ENCODE data around the gene PPRC1. TPM values are rescaled to one million over a fixed set of nuclear protein-coding genes. Genes with fewer than 3 reads are reported as not detected.
A peak's percentile ranks its signal among the peaks of the same experiment; 100 is the strongest.
"Not testable (repeated sequence)": the region's sequence is repeated elsewhere in the genome, so short reads cannot be mapped to it uniquely, and the experiment has no call there.

Gene PPRC1
- total RNA-seq, 1 donor from 2014 or later = 6.5 TPM

DNA sequence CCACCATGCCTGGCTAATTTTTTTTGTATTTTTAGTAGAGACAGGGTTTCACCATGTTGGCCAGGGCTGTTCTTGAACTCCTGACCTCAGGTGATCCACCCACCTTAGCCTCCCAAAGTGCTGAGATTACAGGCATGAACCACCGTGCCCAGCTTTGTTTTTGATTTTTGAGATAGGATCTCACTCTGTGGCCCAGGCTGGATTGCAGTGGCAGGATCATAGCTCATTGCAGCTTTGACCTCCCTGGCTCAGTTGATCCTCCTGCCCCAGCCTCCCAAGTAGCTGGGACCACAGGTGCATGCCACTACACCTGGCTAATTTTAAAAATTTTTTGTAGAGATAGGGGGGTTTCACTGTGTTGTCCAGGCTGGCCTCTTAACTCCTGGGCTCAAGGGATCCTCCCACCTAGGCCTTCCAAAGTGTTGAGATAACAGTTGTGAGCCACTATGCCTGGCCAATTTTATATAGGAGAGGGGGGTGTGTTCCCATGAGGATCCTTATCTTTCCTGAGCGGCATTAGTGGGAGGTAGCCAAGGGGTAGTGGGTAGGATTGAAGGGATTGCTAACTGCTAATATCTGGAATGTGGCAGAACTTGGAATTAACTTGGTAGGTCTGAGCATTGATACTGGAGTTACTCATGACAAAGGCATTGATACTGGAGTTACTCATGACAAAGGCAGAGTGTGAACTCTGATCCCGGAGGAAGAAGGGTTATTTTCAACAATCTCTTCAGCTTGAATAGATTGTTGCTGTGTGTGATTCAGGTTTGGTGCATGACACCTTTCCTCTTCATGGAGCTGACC lies 18.3 kb downstream of the PPRC1 start:
- DNase-seq (ENCODE audit: low read depth in 2 of 2) = peak in 1 of 2 donors; percentile 63

GRCh38 chr10:102151774-102152544 lies 19.1 kb downstream of the PPRC1 start, which contains the start of gene NOLC1:
Gene NOLC1 (plus strand): TSS chr10:102152389. CDS start chr10:102152411, 22 bp downstream.
- DNase-seq (ENCODE audit: low read depth in 2 of 2) = peak; percentile 99

- DNase-seq (ENCODE audit: low read depth in 2 of 2) = no peak
Measured at GRCh38 chr10:102152545-102152890, 19.7 kb downstream of the PPRC1 start.

DNA sequence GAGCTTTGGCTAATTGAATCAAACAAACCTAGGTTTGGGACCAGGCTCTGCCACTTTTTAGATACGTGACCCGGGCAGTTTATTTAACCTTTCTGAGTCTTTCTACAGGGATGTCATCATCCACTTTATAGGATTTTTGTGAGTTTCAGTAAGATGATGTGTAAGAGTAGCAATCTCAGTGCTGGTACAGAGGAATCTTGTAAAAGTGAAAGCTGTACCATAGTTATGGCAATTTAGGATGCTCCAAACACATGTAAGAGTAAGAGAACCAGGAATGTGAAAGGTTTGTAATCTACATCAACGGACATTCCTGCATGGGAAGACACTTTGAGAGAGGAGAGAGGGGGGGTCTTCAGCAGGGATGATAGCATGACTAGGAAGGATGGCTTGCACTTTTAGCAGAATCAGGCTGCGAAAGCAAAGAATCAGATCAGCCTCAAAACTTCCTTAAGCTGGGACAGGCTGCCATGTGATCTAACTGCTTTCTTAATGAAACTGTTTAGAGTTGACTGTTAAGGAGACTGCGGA lies 20.3 kb downstream of the PPRC1 start:
- no peak for DNase-seq (ENCODE audit: low read depth in 2 of 2)

DNA sequence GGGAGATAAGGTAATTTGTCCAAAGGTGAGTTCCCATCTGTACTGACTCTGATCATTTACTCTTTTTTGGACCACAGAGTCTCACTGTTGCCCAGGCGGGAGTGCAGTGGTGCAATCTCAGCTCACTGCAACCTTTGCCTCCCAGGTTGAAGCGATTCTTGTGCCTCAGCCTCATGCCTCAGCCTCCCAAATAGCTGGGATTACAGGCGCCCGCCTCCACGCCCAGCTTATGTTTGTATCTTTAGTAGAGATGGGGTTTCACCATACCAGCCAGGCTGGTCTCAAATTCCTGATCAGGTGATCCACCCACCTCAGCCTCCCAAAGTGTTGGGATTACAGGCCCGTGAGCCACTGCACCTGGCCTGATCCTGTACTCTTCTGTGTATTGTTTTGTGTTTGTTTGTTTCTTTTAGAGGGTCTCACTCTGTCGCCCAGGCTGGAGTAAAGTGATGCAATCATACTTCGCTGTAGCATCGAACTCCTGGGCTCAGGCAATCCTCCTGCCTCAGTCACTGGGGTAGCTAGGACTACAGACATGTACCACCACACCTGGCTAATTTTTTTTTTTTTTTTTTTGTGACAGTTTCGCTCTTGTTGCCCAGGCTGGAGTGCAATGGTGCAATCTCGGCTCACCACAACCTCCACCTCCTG lies 21.8 kb downstream of the PPRC1 start:
- DNase-seq (ENCODE audit: low read depth in 2 of 2) = no peak

DNA sequence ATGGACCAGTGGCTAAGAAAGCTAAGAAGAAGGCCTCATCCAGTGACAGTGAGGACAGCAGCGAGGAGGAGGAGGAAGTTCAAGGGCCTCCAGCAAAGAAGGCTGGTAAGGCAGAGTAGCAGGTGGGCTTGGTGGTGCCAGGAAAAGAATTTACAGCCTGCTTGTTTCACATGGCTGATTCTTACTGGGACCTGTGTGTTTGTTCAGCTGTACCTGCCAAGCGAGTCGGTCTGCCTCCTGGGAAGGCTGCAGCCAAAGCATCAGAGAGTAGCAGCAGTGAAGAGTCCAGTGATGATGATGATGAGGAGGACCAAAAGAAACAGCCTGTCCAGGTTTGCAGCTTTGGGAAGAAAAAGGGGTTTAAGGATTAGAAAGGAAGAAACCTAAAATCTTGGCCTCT lies 24.4 kb downstream of the PPRC1 start:
- DNase-seq (ENCODE audit: low read depth in 2 of 2) = no peak

- no peak for DNase-seq (ENCODE audit: low read depth in 2 of 2)
Measured at GRCh38 chr10:102159051-102159597, 26.3 kb downstream of the PPRC1 start.

GRCh38 chr10:102159831-102160230 lies 27.0 kb downstream of the PPRC1 start:
- no peak for DNase-seq (ENCODE audit: low read depth in 2 of 2)

- DNase-seq (ENCODE audit: low read depth in 2 of 2) = no peak
Measured at GRCh38 chr10:102163342-102163989, 30.6 kb downstream of the PPRC1 start.

DNA sequence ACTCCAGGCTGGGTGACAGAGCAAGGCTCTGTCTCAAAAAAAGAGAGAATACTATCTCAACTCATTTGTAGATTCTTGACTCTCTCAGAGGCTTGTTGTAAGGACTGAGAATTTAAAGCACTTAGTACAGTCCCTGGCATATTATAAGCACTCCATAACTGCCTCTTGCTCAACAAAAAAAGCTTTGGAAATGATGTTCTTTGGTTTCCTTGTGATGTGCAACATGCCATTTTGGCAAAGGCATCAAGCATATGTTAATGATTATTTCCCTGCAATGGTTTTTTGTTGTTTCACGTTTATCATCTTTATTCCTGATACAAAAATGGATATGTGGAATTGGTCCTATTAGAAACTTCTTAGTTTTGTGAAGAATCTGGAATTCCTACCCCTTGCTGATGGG lies 35.0 kb downstream of the PPRC1 start:
- no peak for DNase-seq (ENCODE audit: low read depth in 2 of 2)

DNA sequence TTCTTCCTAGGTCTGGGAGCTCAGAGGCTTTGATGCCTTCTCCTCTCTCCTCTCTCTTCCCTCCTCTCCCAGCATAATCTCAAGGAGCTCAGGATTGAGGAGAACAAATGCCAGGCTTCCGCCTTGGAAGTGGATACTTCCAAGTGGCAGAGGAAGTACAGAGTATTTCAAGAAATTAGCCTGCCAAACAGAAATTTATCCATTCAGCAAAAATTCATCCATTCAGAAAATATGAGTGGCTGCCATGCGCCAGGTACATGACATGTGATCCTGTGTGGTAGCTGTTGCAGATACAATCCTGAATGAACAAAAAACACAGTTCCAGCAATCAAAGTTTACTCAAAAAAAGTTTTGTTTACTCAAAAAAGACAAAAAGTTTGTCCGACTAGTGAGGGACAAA lies 37.8 kb downstream of the PPRC1 start:
- DNase-seq (ENCODE audit: low read depth in 2 of 2) = no peak

- no peak for DNase-seq (ENCODE audit: low read depth in 2 of 2)
Measured at GRCh38 chr10:102172288-102172687, 39.4 kb downstream of the PPRC1 start.

DNA sequence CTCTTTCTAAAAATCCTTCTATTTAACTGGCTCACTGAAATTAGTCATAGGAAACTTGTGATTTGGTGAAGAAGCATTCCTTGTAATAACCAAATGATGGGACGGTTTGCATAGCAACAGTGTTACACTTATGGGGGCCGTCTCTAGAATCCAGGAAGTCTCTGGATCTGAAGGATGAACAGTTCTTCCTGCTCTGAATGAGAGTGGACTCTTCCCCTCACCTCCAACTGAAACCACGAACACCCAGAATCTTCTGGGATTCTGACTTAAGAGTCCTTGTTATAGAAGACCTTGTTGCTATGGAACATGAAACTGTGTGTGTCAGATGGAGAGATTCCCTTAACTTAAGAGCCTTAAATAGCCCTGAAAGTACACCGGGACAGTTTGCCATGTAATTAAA lies 42.6 kb downstream of the PPRC1 start:
- DNase-seq (ENCODE audit: low read depth in 2 of 2) = no peak

GRCh38 chr10:102184606-102185005 lies 51.8 kb downstream of the PPRC1 start:
- DNase-seq (ENCODE audit: low read depth in 2 of 2) = no peak

- DNase-seq (ENCODE audit: low read depth in 2 of 2) = no peak
Measured at GRCh38 chr10:102185272-102185671, 52.4 kb downstream of the PPRC1 start.

DNA sequence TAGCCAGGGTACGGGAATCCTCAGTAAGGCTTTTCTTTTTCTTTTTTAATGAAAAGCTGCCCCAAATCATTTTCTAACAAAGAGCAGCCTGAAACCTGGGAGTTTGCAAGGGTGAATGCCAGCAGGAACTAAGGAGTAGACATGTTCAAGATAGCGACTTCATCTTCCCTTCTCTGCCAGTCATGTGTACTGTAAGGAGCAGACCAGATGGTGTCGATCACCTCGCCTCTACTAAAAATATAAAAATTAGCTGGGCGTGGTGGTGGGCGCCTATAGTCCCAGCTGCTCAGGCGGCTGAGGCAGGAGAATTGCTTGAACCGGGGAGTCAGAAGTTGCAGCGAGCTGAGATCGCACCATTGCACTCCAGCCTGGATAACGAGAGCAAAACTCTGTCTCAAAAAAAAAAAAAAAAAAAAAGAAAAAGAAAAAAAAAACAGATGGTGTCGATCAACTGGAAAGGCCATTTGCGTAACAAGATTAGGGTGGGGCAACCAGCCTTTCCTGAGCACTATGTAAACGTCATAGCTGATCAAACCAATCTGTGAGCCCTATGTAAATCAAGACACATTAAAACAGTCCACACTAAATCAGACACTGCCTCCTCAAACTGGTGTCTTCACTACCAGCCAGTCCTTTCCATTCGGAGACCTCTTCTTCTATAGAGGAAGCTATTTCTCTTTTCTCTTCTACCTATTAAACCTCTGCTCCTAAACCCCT lies 53.1 kb downstream of the PPRC1 start:
- no peak for DNase-seq (ENCODE audit: low read depth in 2 of 2)

DNA sequence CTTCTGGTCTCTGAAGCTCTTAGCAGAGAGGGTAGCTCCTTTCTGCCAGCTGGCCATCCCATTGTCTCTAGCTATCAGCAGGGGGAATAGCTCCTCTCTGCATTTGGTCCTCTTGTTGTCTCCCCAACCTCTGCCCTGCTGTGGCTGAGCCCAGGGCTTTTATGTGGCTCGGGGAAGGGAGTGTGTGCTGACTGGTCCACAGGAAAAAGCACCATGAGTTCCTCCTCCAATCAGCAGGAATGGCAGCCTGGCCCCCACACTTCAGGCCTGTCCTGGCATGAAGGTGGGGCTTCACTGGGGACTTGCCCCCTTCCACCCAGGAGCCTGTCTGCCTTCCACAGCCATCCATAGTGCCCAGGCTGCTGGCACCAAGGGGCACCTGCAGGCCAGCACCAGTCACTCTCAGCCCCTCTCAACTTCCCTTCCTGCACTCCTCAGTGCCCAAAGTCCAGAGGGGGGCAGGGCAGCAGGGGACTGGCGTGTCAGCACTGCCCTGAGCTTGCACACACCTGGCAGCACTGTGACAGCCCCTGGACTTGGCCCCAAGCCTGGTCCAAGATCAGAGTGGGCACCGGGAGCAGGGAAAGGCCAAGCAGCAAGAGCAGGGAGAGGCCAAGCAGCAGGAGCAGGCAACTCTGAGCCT lies 55.6 kb downstream of the PPRC1 start:
- DNase-seq (ENCODE audit: low read depth in 2 of 2) = no peak

DNA sequence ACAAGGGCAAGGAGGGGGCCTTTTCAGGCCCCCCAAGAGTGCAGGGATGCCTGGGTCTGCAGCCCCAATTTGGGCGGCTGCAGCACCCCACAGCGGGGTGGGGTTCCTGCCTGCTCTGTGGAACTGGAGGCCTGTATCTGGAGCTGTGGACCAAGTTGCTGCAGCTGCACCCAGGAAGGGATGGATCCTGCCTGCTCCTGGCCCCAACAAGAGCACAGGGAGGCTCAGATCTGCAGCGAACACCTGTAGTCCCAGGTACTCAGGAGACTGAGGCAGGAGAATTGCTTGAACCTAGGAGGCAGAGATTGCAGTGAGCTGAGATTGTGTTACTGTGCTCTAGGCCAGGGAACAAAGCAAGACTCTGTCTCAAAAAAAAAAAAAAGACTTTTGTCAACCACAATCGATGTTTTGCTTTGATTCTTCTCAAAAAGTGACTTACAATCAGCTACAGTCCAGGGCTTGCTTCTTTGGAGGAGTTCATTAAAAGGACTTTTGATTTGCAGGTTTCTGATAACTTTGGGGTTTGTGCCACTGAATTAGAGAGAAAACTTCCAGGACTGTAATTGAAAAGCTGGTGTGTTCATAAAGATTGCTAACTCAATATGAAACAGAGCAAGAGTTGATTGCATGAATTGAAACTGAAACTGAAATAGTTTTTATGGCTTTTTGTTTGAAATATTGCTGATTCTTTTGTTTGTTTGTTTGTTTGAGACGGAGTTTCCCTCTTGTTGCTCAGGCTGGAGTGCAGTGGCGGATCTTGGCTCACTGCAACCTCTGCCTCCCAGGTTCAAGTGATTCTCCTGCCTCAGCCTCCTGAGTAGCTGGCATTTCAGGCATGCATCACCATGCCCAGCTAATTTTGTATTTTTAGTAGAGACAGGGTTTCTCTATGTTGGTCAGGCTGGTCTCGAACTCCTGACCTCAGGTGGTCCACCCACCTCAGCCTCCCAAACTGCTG lies 56.4 kb downstream of the PPRC1 start:
- DNase-seq (ENCODE audit: low read depth in 2 of 2) = not testable (repeated sequence)

DNA sequence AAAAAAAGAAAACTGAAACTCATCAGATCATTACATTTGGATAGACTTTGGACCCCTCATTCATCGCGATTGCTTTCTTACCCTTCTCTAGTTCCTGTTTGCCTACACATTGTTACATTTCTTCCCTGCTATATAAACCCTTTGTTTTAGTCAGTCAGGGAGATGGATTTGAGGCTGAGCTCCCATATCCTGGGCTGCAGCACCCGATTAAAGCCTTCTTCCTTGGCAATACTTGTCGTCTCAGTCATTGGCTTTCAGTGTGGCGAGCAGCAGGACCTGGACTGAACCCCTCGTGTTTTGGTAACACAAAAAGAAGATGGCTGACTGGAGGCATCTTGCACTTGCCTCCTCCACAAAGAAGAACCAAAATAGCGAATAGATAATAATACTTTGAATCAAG lies 59.1 kb downstream of the PPRC1 start:
- no peak for DNase-seq (ENCODE audit: low read depth in 2 of 2)

Measured in dermis microvascular lymphatic vessel endothelial cell (primary cell).